GM12878 (cell line): Measurements from ENCODE around the gene DNAI4. TPM values are rescaled to one million over a fixed set of nuclear protein-coding genes. Genes with fewer than 3 reads are reported as not detected.

Experiments used
- BCL3 ChIP-seq: IDR thresholded peaks from 2 replicates; pipeline ENCODE4 v1.6.1; 2011; ENCODE audit warnings: borderline replicate concordance, low read depth, mild to moderate bottlenecking, moderate library complexity, low read length; ENCODE audit not compliant: insufficient read depth, poor library complexity, severe bottlenecking
- CEBPB ChIP-seq, 2 experiments: fragments of 150-350 bp in 1 of 2; IDR thresholded peaks; 2 replicates each; pipeline ENCODE4 v1.6.1; 2012 to 2014; ENCODE audit warnings: low read depth in 2 of 2, low read length in 2 of 2, borderline replicate concordance in 1 of 2, inconsistent platforms in 1 of 2
- E2F4 ChIP-seq: IDR thresholded peaks from 2 replicates; pipeline ENCODE4 v1.6.1; 2012; ENCODE audit warnings: low read depth, low read length, improper control_type of control experiment
- HCFC1 ChIP-seq: fragments of 150-350 bp; IDR thresholded peaks from 2 replicates; pipeline ENCODE4 v1.6.1; 2014; ENCODE audit warnings: low read length
- KLF5 ChIP-seq: fragments of 450-650 bp; IDR thresholded peaks from 2 replicates; pipeline ENCODE4 v1.6.1; 2014; ENCODE audit warnings: mild to moderate bottlenecking; ENCODE audit not compliant: partially characterized antibody
- RB1 ChIP-seq: fragments of 450-650 bp; formaldehyde crosslinking; IDR thresholded peaks from 2 replicates; pipeline ENCODE4 v1.6.1; 2017; ENCODE audit warnings: mild to moderate bottlenecking, borderline replicate concordance
- REST ChIP-seq: IDR thresholded peaks from 2 replicates; pipeline ENCODE4 v1.6.1; 2012; ENCODE audit warnings: mild to moderate bottlenecking, low read depth, low read length
- SKIL ChIP-seq: fragments of 450-650 bp; IDR thresholded peaks from 2 replicates; pipeline ENCODE4 v1.6.1; 2017; ENCODE audit warnings: mild to moderate bottlenecking, low read depth, inconsistent platforms; ENCODE audit not compliant: poor library complexity, severe bottlenecking
- polyA plus RNA-seq, 11 experiments: library from polyadenylated mRNA; depleted of rRNA in 4 of 11; unstranded in 6 of 11; stranded (reverse) in 5 of 11; fragments of >200 nt; fragmentation: Nextera tagmentation in 4 of 11; fragmentation: Illumina TruSeq in 1 of 11; extraction: Ambion mirVana in 4 of 11; extraction: Trizol in 1 of 11; gene quantifications; 1 replicate in 1 of 11; 2 replicates in 10 of 11; pipeline versions ENCODE4 v1.2.1 to v1.2.3, GENCODE V29; 2011 to 2016; ENCODE audit warnings: inconsistent platforms in 2 of 11, missing spikeins in 2 of 11, low read depth in 1 of 11
- total RNA-seq, 4 experiments: library from RNA; depleted of rRNA in 3 of 4; stranded (reverse); fragments of >200 nt in 3 of 4; fragmentation: Illumina TruSeq in 1 of 4; extraction: Trizol in 1 of 4; gene quantifications; 2 replicates each; pipeline versions ENCODE4 v1.2.1 to v1.2.3, GENCODE V29; 2013 to 2021

Gene DNAI4
- total and polyA plus RNA-seq, 10 of the 15 experiments (the other 5 are each of a cell fraction or from before 2014, with no cell fraction given): 0.13 to 2.3 (median 0.27) TPM; not detected in 1

- no peak for TF ChIP-seq REST
- TF ChIP-seq BCL3: no peak
- TF ChIP-seq E2F4: no peak
- TF ChIP-seq CEBPB (IDR thresholded peaks at IDR 0.05; ENCODE audit: borderline replicate concordance in 1 of 2, low read depth in 2 of 2, low read length in 2 of 2): no peak
- TF ChIP-seq KLF5: no peak
- TF ChIP-seq SKIL: no peak
- no peak for TF ChIP-seq HCFC1
- TF ChIP-seq RB1: no peak
These were observed 13.0 kb upstream of the DNAI4 start (continued) for GRCh38 chr1:66937529-66938234.
